GM12891 (cell line): Measurements from ENCODE around the gene WDR7.

Experiments
- POLR2A ChIP-seq: IDR thresholded peaks from 2 replicates; pipeline ENCODE4 v1.6.1; 2011; ENCODE audit warnings: low read depth, low read length, control low read depth
- TAF1 ChIP-seq: IDR thresholded peaks from 2 replicates; pipeline ENCODE4 v1.6.1; 2011; ENCODE audit warnings: low read depth, low read length, control low read depth

- TF ChIP-seq TAF1 (no peak), POLR2A (no peak)
These were observed 278.7 kb downstream of the WDR7 start for GRCh38 chr18:56929886-56930285.
